PFSK-1 (cell line): ENCODE data around the gene PDAP1.

Experiments used
- POLR2AphosphoS5 ChIP-seq: IDR thresholded peaks from 2 replicates; pipeline ENCODE4 v1.6.1; 2012; ENCODE audit warnings: low read depth, mild to moderate bottlenecking, control low read depth, low read length, moderate library complexity
- SIN3A ChIP-seq: IDR thresholded peaks from 2 replicates; pipeline ENCODE4 v1.6.1; 2012; ENCODE audit warnings: mild to moderate bottlenecking, low read length, moderate library complexity, borderline replicate concordance; ENCODE audit not compliant: insufficient read depth
- TAF1 ChIP-seq: IDR thresholded peaks from 2 replicates; pipeline ENCODE4 v1.6.1; 2012; ENCODE audit warnings: low read length, control low read depth, borderline replicate concordance; ENCODE audit not compliant: insufficient read depth
- TF ChIP-seq, protein P1 (sequence below), 2 experiments: IDR thresholded peaks; 2 replicates each; pipeline versions ENCODE4 v1.6.1 to v1.8.0; 2011 to 2012; ENCODE audit warnings: low read depth in 2 of 2, low read length in 2 of 2, control low read depth in 1 of 2, inconsistent platforms in 1 of 2, mild to moderate bottlenecking in 1 of 2, moderate library complexity in 1 of 2; ENCODE audit not compliant: insufficient read depth in 1 of 2

GRCh38 chr7:99369767-99370391, 38.5 kb downstream of the PDAP1 start:
- TF ChIP-seq SIN3A (no peak), TAF1 (no peak), POLR2AphosphoS5 (no peak)
- TF ChIP-seq, protein P1, sequence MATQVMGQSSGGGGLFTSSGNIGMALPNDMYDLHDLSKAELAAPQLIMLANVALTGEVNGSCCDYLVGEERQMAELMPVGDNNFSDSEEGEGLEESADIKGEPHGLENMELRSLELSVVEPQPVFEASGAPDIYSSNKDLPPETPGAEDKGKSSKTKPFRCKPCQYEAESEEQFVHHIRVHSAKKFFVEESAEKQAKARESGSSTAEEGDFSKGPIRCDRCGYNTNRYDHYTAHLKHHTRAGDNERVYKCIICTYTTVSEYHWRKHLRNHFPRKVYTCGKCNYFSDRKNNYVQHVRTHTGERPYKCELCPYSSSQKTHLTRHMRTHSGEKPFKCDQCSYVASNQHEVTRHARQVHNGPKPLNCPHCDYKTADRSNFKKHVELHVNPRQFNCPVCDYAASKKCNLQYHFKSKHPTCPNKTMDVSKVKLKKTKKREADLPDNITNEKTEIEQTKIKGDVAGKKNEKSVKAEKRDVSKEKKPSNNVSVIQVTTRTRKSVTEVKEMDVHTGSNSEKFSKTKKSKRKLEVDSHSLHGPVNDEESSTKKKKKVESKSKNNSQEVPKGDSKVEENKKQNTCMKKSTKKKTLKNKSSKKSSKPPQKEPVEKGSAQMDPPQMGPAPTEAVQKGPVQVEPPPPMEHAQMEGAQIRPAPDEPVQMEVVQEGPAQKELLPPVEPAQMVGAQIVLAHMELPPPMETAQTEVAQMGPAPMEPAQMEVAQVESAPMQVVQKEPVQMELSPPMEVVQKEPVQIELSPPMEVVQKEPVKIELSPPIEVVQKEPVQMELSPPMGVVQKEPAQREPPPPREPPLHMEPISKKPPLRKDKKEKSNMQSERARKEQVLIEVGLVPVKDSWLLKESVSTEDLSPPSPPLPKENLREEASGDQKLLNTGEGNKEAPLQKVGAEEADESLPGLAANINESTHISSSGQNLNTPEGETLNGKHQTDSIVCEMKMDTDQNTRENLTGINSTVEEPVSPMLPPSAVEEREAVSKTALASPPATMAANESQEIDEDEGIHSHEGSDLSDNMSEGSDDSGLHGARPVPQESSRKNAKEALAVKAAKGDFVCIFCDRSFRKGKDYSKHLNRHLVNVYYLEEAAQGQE (IDR thresholded peaks at IDR 0.05; ENCODE audit: insufficient read depth in 1 of 2, low read depth in 2 of 2, low read length in 2 of 2): no peak
